Right ventricle myocardium inferior (tissue), 1 donor: Measurements from ENCODE around the gene CACNG7. TPM values are rescaled to one million over a fixed set of nuclear protein-coding genes. Genes with fewer than 3 reads are reported as not detected.
"Not testable (repeated sequence)": the region's sequence is repeated elsewhere in the genome, so short reads cannot be mapped to it uniquely, and the experiment has no call there.

Source experiments
- ATAC-seq: fragments of 200-7000 bp; cut with Tn5 transposase; one replicate; pipeline ENCODE4 v1.9.1; 2020; ENCODE audit warnings: mild to moderate bottlenecking, moderate library complexity
- DNase-seq: peaks from one replicate; pipeline ENCODE4 v3.0.0; 2021; ENCODE audit errors: missing footprints
- intact Hi-C: fragments of 100-400 bp; cut with DNase I; formaldehyde crosslinking; loops from one replicate; pipeline ENCODE4 v1.11.0; 2022
- long read RNA-seq: library from polyadenylated mRNA; unstranded; transcript quantifications from one replicate; pipeline ENCODE4 v2.0.0, GENCODE V29; 2021
- total RNA-seq: library from RNA; stranded (reverse); fragmentation: NEBNext Ultra II Directional; extraction: Animal tissue kit (Norgen Biotek cat#: 25700); gene quantifications from one replicate; pipeline ENCODE4 v1.2.1, GENCODE V29; 2021
- donor health status: DM: no; HTN: yes; CAD: no; lungs with severe emphysema.

CACNG7 gene
- not detected for total RNA-seq
- long read RNA-seq: 0 reads

DNA sequence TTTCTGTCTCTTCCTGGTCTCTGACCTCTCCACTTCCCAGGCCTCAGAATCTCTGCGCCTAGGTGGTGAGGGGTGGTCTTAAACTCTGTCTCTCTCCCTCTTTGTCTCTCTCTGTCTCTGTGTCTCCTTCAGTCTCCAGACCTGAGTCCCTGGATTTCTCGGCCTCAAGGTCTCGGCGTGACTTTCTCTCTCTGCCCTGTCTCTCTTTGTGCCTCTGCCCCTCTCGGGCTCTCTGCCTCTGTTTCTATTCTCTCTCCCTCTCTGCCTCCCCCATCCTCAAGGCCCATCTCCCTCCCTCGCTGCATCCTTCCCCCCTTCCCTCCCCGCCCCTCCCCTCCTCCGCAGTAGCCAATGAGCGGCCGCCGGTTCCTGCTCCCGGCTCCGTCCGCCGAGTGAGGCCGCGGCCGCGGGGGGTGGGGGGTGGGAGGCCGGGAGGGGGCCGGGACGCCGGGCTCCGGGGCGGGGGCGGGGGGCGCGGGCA is at the start of gene CACNG7:
Gene CACNG7 (plus strand): TSS at position 344 of the 481 bp plus-strand sequence. CDS start 3,554 bp downstream, outside the sequence.
- intact Hi-C loops: loop anchor here (5.0 kb wide), 1 partner anchor 113 kb away; no protein-coding TSS in a partner anchor
- DNase-seq: no peak
- ATAC-seq: no peak

GRCh38 chr19:53864308-53864836 is 44.7 kb upstream of the CACNG7 start:
- intact Hi-C loops: loop anchor here (10.0 kb wide), 1 partner anchor 600 kb away; the partner anchor contains the start of gene LENG9
- ATAC-seq: no peak
- DNase-seq: no peak

- ATAC-seq (no peak), DNase-seq (peak; percentile 35)
- intact Hi-C loops: loop anchor here (5.0 to 10.0 kb wide), 2 partner anchors 327 to 599 kb away; partner anchors contain the start of genes LENG9 and TSEN34
Observed at GRCh38 chr19:53865523-53865917, 43.6 kb upstream of the CACNG7 start.

DNA sequence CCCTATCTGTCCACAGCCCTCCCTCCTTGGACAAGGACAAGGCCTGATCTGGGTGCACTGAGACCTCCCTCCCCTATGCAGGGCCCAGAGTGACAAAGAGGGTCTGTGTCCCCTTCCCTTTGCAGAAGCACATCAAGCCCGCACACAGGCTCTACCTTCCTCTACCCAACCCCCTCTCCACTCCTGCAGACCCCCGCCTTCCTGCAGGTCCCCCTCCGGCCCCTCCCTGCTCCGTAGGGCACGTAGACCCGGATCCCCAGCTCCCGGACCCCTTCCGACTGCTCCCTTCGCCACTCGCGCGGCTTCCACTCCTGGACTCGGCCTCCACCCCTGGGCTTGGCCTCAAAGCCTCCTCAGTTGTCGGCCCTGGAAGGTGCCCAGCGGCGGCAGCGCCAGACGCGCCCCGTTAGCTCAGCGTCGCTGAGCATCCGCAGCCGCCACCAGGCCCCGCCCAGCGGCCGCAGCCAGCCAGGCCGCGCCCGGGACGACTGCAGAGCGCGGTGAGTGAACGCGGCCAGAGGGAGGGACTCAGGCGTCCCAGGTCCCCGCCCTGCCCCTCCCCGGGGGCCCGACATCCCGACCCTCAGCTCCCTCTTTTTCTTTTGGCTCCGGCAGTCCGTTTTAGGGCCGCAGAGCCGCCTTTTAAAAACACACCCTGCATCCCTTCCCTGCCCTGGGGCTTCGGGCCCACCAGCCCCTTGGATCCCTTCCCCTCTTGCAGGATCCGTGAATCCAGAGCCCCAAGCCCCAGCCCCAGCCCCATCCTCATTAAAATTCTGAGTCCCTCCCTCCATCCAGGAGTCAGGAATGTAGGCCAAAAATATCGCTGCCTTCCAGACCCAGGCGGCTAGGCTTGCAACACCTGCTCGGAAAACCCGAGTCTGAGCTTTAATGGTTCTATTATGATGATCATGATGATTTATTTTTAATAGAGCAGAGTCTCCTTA is 42.9 kb upstream of the CACNG7 start:
- ATAC-seq (peak; percentile 62), DNase-seq (peak; percentile 93)
- intact Hi-C loops: loop anchor here (5.0 to 10.0 kb wide), 2 partner anchors 326 to 599 kb away; partner anchors contain the start of genes LENG9 and TSEN34

DNA sequence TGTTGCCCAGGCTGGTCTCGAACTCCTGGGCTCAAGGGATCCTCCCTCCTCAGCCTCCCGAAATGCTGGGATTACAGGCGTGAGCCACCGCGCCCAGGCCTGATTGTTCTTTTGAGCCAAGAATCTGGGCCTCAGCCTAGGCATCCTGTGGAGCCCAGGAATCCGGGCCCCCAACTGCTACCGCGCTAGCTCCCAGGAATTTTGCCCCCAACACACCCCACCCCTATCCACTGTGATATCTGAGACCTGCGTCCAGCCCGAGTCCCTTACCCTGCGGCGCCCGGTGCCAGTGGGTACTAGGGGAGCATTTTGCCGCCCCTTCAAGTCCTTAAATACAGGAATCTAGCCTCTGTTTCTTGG is 42.2 kb upstream of the CACNG7 start:
- ATAC-seq: no peak
- intact Hi-C loops: loop anchor here (5.0 to 10.0 kb wide), 2 partner anchors 325 to 598 kb away; partner anchors contain the start of genes LENG9 and TSEN34
- peak; percentile 75 for DNase-seq

DNA sequence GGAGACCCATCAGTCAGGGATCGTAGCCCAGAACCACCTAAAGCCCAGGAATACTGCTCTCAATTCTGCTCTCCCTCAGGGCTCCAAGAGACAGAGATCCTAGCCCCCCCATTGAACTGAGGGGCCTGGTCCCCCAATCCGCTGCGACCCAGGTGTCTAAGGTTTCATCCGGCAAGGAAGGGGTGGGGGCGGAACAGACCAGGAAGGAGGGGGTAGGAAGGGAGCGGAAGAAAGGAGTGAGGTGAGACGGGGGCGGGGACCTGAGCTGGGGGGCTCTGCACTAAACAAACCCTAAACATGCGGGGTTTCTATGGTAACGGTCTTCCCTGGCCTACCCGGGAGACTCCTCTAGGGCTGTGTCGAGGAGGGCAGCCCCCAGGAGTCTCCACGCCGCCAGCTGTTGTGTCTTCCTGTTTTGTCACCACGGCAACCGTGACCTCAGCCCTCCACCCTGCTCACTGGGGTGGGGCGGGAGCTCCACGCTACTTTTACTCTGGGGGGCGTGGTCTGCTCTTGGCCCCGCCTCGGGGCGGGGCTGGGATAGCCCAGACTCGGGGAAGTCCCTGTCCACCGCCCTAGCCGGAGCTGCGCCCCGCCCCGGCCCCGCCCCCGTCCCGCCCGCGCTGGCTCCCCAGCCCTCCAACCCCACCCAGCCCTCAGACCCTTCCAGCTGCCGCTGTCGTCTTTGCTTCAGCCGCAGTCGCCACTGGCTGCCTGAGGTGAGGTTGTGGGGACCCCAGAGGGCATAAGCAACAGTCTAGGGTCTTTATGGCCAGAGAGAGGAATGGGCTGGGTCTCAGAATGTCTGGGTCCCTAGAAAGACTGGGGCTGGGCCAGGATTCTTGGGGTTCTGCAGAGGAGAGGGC is 41.6 kb upstream of the CACNG7 start, which contains the start of gene MYADM:
Gene MYADM (plus strand): TSS at position 659 of the 866 bp plus-strand sequence. CDS start 5,647 bp downstream, outside the sequence.
- intact Hi-C loops: loop anchor here (5.0 to 10.0 kb wide), 2 partner anchors 325 to 597 kb away; partner anchors contain the start of genes LENG9 and TSEN34
- ATAC-seq (peak; percentile 89), DNase-seq (peak; percentile 100)

DNA sequence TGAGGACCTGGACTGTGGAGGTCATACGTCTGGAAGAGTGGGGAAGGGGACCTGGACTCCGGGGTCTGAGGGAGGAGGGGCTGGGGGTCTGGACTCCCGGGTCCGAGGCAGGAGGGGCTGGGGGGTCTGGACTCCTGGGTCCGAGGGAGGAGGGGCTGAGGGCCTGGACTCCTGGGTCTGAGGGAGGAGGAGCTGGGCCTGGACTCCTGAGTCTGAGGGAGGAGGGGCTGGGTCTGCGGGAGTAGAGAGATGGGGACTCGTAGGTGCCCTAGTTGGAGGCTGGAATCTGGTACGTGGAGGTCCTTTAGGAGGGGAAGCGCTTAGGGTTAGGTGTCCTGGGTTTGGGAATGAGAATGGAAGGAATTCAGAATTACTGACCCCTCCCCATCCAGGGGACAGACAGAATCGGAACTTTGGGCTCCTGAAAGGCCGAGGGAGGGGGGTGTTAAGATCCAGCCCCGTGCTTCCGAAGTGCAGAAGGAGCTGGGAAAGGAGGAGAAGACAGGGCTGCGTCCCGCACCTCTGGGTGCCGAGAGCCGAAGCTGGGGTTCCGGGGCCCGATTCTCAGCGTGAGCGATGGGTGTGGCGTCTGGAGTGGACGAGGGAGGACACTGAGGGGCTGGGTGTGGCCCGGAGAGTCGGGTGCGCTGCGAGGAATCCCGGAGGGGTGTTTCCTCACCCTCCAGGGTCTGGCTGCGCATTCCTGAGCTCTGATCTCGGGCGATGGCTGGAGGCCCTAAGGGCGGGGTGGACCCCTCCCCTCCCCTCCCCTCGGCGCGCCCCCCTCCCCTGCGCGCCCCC is 40.8 kb upstream of the CACNG7 start:
- peak; percentile 86 for DNase-seq
- ATAC-seq: peak; percentile 8
- intact Hi-C loops: loop anchor here (5.0 to 10.0 kb wide), 2 partner anchors 324 to 597 kb away; partner anchors contain the start of genes LENG9 and TSEN34

GRCh38 chr19:53868892-53869804 is 39.9 kb upstream of the CACNG7 start:
- peak; percentile 69 for ATAC-seq
- intact Hi-C loops: loop anchor here (5.0 to 10.0 kb wide), 2 partner anchors 323 to 596 kb away; partner anchors contain the start of genes LENG9 and TSEN34

GRCh38 chr19:53869805-53870484 is 39.1 kb upstream of the CACNG7 start:
- intact Hi-C loops: loop anchor here (5.0 to 10.0 kb wide), 3 partner anchors 235 to 595 kb away; partner anchors contain the start of genes LENG9, NDUFA3, OSCAR and TSEN34
- DNase-seq, ATAC-seq: not testable (repeated sequence)

More at GRCh38 chr19:53868892-53869804, 39.9 kb upstream of the CACNG7 start:
- DNase-seq: peak; percentile 97

DNA sequence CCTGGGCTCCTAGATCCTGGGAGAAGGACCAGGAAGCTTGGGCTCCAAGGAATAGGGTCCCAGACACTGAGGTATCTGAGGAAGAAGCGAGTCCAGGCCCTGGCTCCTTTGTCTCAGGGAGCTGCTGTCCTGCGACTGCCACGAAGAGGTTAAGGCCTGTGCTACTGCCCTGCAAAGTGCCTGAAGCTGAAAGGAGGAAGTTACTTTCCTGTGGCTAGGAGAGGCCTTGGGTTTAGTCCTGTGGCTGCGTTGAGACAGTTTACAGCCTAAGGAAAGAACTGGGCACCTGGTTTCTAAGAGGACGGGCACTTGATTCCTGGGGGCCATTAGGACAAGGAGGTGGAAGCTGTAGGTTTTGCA is 38.6 kb upstream of the CACNG7 start:
- intact Hi-C loops: loop anchor here (10.0 kb wide), 1 partner anchor 234 kb away; the partner anchor contains the start of genes NDUFA3 and OSCAR
- DNase-seq (peak; percentile 79), ATAC-seq (no peak)

DNA sequence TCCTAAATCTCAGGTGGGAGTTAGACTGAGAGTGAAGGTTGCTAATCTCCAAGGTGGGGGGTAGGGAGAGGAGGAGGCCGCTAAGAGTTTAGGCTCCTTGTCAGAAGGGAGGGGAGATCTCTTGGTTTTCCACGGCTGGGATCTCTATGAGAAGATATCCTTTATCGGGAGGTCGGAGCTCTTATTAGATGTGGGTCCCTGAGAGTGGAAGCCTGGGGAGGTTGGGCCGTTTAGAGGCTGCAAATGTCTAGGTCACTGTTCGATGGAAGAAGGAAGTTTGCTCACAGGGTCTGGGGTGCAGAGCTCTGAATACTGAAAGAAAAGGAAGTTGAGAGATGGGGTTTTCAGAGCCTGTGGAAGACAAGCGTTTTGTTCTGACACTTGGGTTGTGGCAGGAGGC is 37.6 kb upstream of the CACNG7 start:
- DNase-seq (no peak), ATAC-seq (no peak)
- intact Hi-C loops: loop anchor here (10.0 kb wide), 1 partner anchor 233 kb away; the partner anchor contains the start of genes NDUFA3 and OSCAR

GRCh38 chr19:53872762-53873161 is 36.3 kb upstream of the CACNG7 start:
- no peak for DNase-seq
- ATAC-seq: no peak
- intact Hi-C loops: loop anchor here (10.0 kb wide), 1 partner anchor 232 kb away; the partner anchor contains the start of genes NDUFA3 and OSCAR

- intact Hi-C loops: loop anchor here (10.0 kb wide), 1 partner anchor 231 kb away; the partner anchor contains the start of genes NDUFA3 and OSCAR
- no peak for ATAC-seq
- no peak for DNase-seq
Observed at GRCh38 chr19:53873773-53874605, 35.1 kb upstream of the CACNG7 start.

GRCh38 chr19:53874606-53874990 is 34.5 kb upstream of the CACNG7 start:
- ATAC-seq (no peak), DNase-seq (no peak)
- intact Hi-C loops: loop anchor here (10.0 kb wide), 1 partner anchor 230 kb away; the partner anchor contains the start of genes NDUFA3 and OSCAR
